ENCODE measurements around the gene GREB1.
A peak's percentile ranks its signal among the peaks of the same experiment; 100 is the strongest.

The GREB1 gene

GRCh38 chr2:11688222-11689069 is 154.6 kb downstream of the GREB1 start:
- peak; percentile 6 to 51 for DNase-seq

GRCh38 chr2:11691076-11691660 is 157.3 kb downstream of the GREB1 start:
- no peak for DNase-seq

Data from NCI-H446 (cell line).